ENCODE results near the gene ZYG11B.
"Not testable (repeated sequence)": the region's sequence is repeated elsewhere in the genome, so short reads cannot be mapped to it uniquely, and the experiment has no call there.

ZYG11B gene

GRCh38 chr1:52733368-52733767 is 7.1 kb downstream of the ZYG11B start:
- DNase-seq (ENCODE audit: insufficient read length, low spot score) (no peak), FAIRE-seq (peak; percentile 35)
- TF ChIP-seq SPI1 (IDR thresholded peaks at IDR 0.05; ENCODE audit: low read depth, low read length) = no peak
- TF ChIP-seq POLR2A (IDR thresholded peaks at IDR 0.05; ENCODE audit: low read depth, low read length) = no peak
- TF ChIP-seq POU2F2 (IDR thresholded peaks at IDR 0.05; ENCODE audit: low read depth, low read length) = no peak
- TF ChIP-seq TAF1 (IDR thresholded peaks at IDR 0.05; ENCODE audit: low read depth, low read length) = no peak
- TF ChIP-seq PAX5 (IDR thresholded peaks at IDR 0.05; ENCODE audit: insufficient read depth, low read length, severe bottlenecking) = no peak
- no peak for TF ChIP-seq POLR2AphosphoS5 (IDR thresholded peaks at IDR 0.05; ENCODE audit: low read depth, low read length)

- not testable (repeated sequence) for FAIRE-seq; DNase-seq (ENCODE audit: insufficient read length, low spot score)
These were observed 9.1 kb downstream of the ZYG11B start for GRCh38 chr1:52735371-52735770.

- FAIRE-seq (no peak), DNase-seq (ENCODE audit: insufficient read length, low spot score) (no peak)
- no peak for TF ChIP-seq SPI1 (IDR thresholded peaks at IDR 0.05; ENCODE audit: low read depth, low read length)
- TF ChIP-seq POU2F2 (IDR thresholded peaks at IDR 0.05; ENCODE audit: low read depth, low read length) = no peak
- TF ChIP-seq POLR2A (IDR thresholded peaks at IDR 0.05; ENCODE audit: low read depth, low read length) = no peak
- TF ChIP-seq TAF1 (IDR thresholded peaks at IDR 0.05; ENCODE audit: low read depth, low read length) = no peak
- TF ChIP-seq PAX5 (IDR thresholded peaks at IDR 0.05; ENCODE audit: insufficient read depth, low read length, severe bottlenecking) = no peak
- no peak for TF ChIP-seq POLR2AphosphoS5 (IDR thresholded peaks at IDR 0.05; ENCODE audit: low read depth, low read length)
These were observed 11.9 kb downstream of the ZYG11B start for GRCh38 chr1:52738148-52738547.

- no peak for TF ChIP-seq PAX5 (IDR thresholded peaks at IDR 0.05; ENCODE audit: insufficient read depth, low read length, severe bottlenecking)
- no peak for TF ChIP-seq POLR2A (IDR thresholded peaks at IDR 0.05; ENCODE audit: low read depth, low read length)
- no peak for TF ChIP-seq POLR2AphosphoS5 (IDR thresholded peaks at IDR 0.05; ENCODE audit: low read depth, low read length)
- no peak for TF ChIP-seq POU2F2 (IDR thresholded peaks at IDR 0.05; ENCODE audit: low read depth, low read length)
- no peak for TF ChIP-seq TAF1 (IDR thresholded peaks at IDR 0.05; ENCODE audit: low read depth, low read length)
- no peak for TF ChIP-seq SPI1 (IDR thresholded peaks at IDR 0.05; ENCODE audit: low read depth, low read length)
- FAIRE-seq (no peak), DNase-seq (ENCODE audit: insufficient read length, low spot score) (no peak)
These were observed 12.6 kb downstream of the ZYG11B start for GRCh38 chr1:52738893-52739292.

- no peak for TF ChIP-seq PAX5 (IDR thresholded peaks at IDR 0.05; ENCODE audit: insufficient read depth, low read length, severe bottlenecking)
- no peak for TF ChIP-seq POU2F2 (IDR thresholded peaks at IDR 0.05; ENCODE audit: low read depth, low read length)
- TF ChIP-seq POLR2A (IDR thresholded peaks at IDR 0.05; ENCODE audit: low read depth, low read length) = no peak
- no peak for TF ChIP-seq TAF1 (IDR thresholded peaks at IDR 0.05; ENCODE audit: low read depth, low read length)
- TF ChIP-seq SPI1 (IDR thresholded peaks at IDR 0.05; ENCODE audit: low read depth, low read length) = no peak
- TF ChIP-seq POLR2AphosphoS5 (IDR thresholded peaks at IDR 0.05; ENCODE audit: low read depth, low read length) = no peak
- FAIRE-seq = no peak
- no peak for DNase-seq (ENCODE audit: insufficient read length, low spot score)
These were observed 13.6 kb downstream of the ZYG11B start for GRCh38 chr1:52739699-52740467.

GRCh38 chr1:52741259-52741658 is 15.0 kb downstream of the ZYG11B start:
- DNase-seq (ENCODE audit: insufficient read length, low spot score) (no peak), FAIRE-seq (no peak)
- TF ChIP-seq PAX5 (IDR thresholded peaks at IDR 0.05; ENCODE audit: insufficient read depth, low read length, severe bottlenecking) = no peak
- TF ChIP-seq POLR2A (IDR thresholded peaks at IDR 0.05; ENCODE audit: low read depth, low read length) = no peak
- TF ChIP-seq POLR2AphosphoS5 (IDR thresholded peaks at IDR 0.05; ENCODE audit: low read depth, low read length) = no peak
- no peak for TF ChIP-seq SPI1 (IDR thresholded peaks at IDR 0.05; ENCODE audit: low read depth, low read length)
- TF ChIP-seq TAF1 (IDR thresholded peaks at IDR 0.05; ENCODE audit: low read depth, low read length) = no peak
- TF ChIP-seq POU2F2 (IDR thresholded peaks at IDR 0.05; ENCODE audit: low read depth, low read length) = no peak

- DNase-seq (ENCODE audit: insufficient read length, low spot score) (no peak), FAIRE-seq (no peak)
- TF ChIP-seq POLR2AphosphoS5 (IDR thresholded peaks at IDR 0.05; ENCODE audit: low read depth, low read length) (no peak), POLR2A (IDR thresholded peaks at IDR 0.05; ENCODE audit: low read depth, low read length) (no peak), PAX5 (IDR thresholded peaks at IDR 0.05; ENCODE audit: insufficient read depth, low read length, severe bottlenecking) (no peak), POU2F2 (IDR thresholded peaks at IDR 0.05; ENCODE audit: low read depth, low read length) (no peak), TAF1 (IDR thresholded peaks at IDR 0.05; ENCODE audit: low read depth, low read length) (no peak), SPI1 (IDR thresholded peaks at IDR 0.05; ENCODE audit: low read depth, low read length) (no peak)
These were observed 19.9 kb downstream of the ZYG11B start for GRCh38 chr1:52746189-52746588.

- TF ChIP-seq POU2F2 (IDR thresholded peaks at IDR 0.05; ENCODE audit: low read depth, low read length) (no peak), SPI1 (IDR thresholded peaks at IDR 0.05; ENCODE audit: low read depth, low read length) (no peak), POLR2A (IDR thresholded peaks at IDR 0.05; ENCODE audit: low read depth, low read length) (no peak), TAF1 (IDR thresholded peaks at IDR 0.05; ENCODE audit: low read depth, low read length) (no peak), POLR2AphosphoS5 (IDR thresholded peaks at IDR 0.05; ENCODE audit: low read depth, low read length) (no peak), PAX5 (IDR thresholded peaks at IDR 0.05; ENCODE audit: insufficient read depth, low read length, severe bottlenecking) (no peak)
- no peak for FAIRE-seq
- no peak for DNase-seq (ENCODE audit: insufficient read length, low spot score)
These were observed 21.2 kb downstream of the ZYG11B start for GRCh38 chr1:52747450-52747849.

- DNase-seq (ENCODE audit: insufficient read length, low spot score) = no peak
- no peak for FAIRE-seq
- TF ChIP-seq POLR2A (IDR thresholded peaks at IDR 0.05; ENCODE audit: low read depth, low read length) = no peak
- no peak for TF ChIP-seq POLR2AphosphoS5 (IDR thresholded peaks at IDR 0.05; ENCODE audit: low read depth, low read length)
- no peak for TF ChIP-seq PAX5 (IDR thresholded peaks at IDR 0.05; ENCODE audit: insufficient read depth, low read length, severe bottlenecking)
- TF ChIP-seq POU2F2 (IDR thresholded peaks at IDR 0.05; ENCODE audit: low read depth, low read length) = no peak
- TF ChIP-seq SPI1 (IDR thresholded peaks at IDR 0.05; ENCODE audit: low read depth, low read length) = no peak
- no peak for TF ChIP-seq TAF1 (IDR thresholded peaks at IDR 0.05; ENCODE audit: low read depth, low read length)
These were observed 21.9 kb downstream of the ZYG11B start for GRCh38 chr1:52748119-52748518.

- not testable (repeated sequence) for DNase-seq (ENCODE audit: insufficient read length, low spot score); FAIRE-seq
These were observed 23.2 kb downstream of the ZYG11B start for GRCh38 chr1:52749496-52749895.

GRCh38 chr1:52750139-52750538 is 23.9 kb downstream of the ZYG11B start:
- not testable (repeated sequence) for FAIRE-seq; DNase-seq (ENCODE audit: insufficient read length, low spot score)
